ENCODE results near the gene CCNG2.

CCNG2 gene

GRCh38 chr4:77154065-77154464 lies 2.9 kb upstream of the CCNG2 start:
- peaks cover 22% of the 10 kb centered on the region for H3K4me1 ChIP-seq

GRCh38 chr4:77154761-77155499 lies 2.1 kb upstream of the CCNG2 start:
- in situ Hi-C loops (cut with MboI; ENCODE audit: low sequenced_read_pairs) = loop anchor here (10.0 kb wide), 1 partner anchor 80 kb away; the partner anchor contains the start of gene CCNI
- no peaks in the 10 kb centered on the region for H3K9me3 ChIP-seq
- H3K27me3 ChIP-seq (ENCODE audit: low read depth) = no peaks in the 10 kb centered on the region

More at GRCh38 chr4:77154065-77154464, 2.9 kb upstream of the CCNG2 start:
- Histone ChIP-seq H3K27me3 (ENCODE audit: low read depth) (no peaks in the 10 kb centered on the region), H3K36me3 (replicated peaks) (peaks cover 2% of the 10 kb centered on the region; the same call in 1 of the 2 replicates), H3K9me3 (no peaks in the 10 kb centered on the region), H3K4me3 (no peak overlapping the region)
- in situ Hi-C loops (cut with MboI; ENCODE audit: low sequenced_read_pairs) = loop anchor here (10.0 kb wide), 1 partner anchor 79 kb away; the partner anchor contains the start of gene CCNI
- DNase-seq (ENCODE audit: low spot score in 2 of 2) = no peak

GRCh38 chr4:77155631-77156452 lies 1.2 kb upstream of the CCNG2 start:
- peaks cover 13% of the 10 kb centered on the region for H3K36me3 ChIP-seq (replicated peaks)

More at GRCh38 chr4:77154761-77155499, 2.1 kb upstream of the CCNG2 start:
- peaks cover 10% of the 10 kb centered on the region for H3K36me3 ChIP-seq (replicated peaks)
- peaks cover 22% of the 10 kb centered on the region for H3K4me1 ChIP-seq
- H3K4me3 ChIP-seq = no peak overlapping the region
- DNase-seq (ENCODE audit: low spot score in 2 of 2) = no peak

DNA sequence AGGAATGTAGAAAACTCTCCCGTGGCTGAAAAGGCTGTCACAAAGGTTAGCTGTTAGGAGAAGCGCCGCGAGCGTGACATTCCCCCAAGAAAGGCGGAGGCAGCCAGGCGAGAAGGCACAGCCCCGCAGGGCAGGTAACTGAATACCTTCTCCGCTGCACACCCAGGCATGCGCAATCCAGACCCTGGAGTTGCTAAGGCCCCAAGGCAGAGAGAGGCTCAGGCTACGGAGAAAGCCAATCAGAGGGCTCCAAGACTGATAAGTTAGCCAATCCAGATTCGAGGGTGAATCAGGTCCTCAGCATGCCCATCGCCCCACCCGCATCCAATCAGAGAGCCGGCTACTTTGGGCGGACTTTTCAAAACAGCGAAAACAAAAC lies 485 bp upstream of the CCNG2 start:
- Histone ChIP-seq H3K4me1 (peaks cover 22% of the 10 kb centered on the region), H3K36me3 (replicated peaks) (peaks cover 17% of the 10 kb centered on the region), H3K9me3 (no peaks in the 10 kb centered on the region), H3K27me3 (ENCODE audit: low read depth) (no peaks in the 10 kb centered on the region), H3K4me3 (peak overlapping the region; percentile 84)
- peak; percentile 97 to 99 for DNase-seq (ENCODE audit: low spot score in 2 of 2)
- in situ Hi-C loops (cut with MboI; ENCODE audit: low sequenced_read_pairs) = loop anchor here (10.0 kb wide), 1 partner anchor 82 kb away; the partner anchor contains the start of gene CCNI

More at GRCh38 chr4:77155631-77156452, 1.2 kb upstream of the CCNG2 start:
- DNase-seq (ENCODE audit: low spot score in 2 of 2) = peak; percentile 18 to 34
- Histone ChIP-seq H3K27me3 (ENCODE audit: low read depth) (no peaks in the 10 kb centered on the region), H3K4me3 (peak overlapping the region; percentile 84), H3K4me1 (peaks cover 22% of the 10 kb centered on the region), H3K9me3 (no peaks in the 10 kb centered on the region)
- in situ Hi-C loops (cut with MboI; ENCODE audit: low sequenced_read_pairs) = loop anchor here (10.0 kb wide), 1 partner anchor 81 kb away; the partner anchor contains the start of gene CCNI

- peaks cover 22% of the 10 kb centered on the region for H3K4me1 ChIP-seq
- H3K36me3 ChIP-seq (replicated peaks) = peaks cover 29% of the 10 kb centered on the region
- no peaks in the 10 kb centered on the region for H3K27me3 ChIP-seq (ENCODE audit: low read depth)
- peak overlapping the region; percentile 84 for H3K4me3 ChIP-seq
- DNase-seq (ENCODE audit: low spot score in 2 of 2) = peak; percentile 88 to 96
- in situ Hi-C loops (cut with MboI; ENCODE audit: low sequenced_read_pairs) = loop anchor here (10.0 kb wide), 1 partner anchor 83 kb away; the partner anchor contains the start of gene CCNI
- no peaks in the 10 kb centered on the region for H3K9me3 ChIP-seq
Measured at GRCh38 chr4:77157859-77158486, 966 bp downstream of the CCNG2 start.

DNA sequence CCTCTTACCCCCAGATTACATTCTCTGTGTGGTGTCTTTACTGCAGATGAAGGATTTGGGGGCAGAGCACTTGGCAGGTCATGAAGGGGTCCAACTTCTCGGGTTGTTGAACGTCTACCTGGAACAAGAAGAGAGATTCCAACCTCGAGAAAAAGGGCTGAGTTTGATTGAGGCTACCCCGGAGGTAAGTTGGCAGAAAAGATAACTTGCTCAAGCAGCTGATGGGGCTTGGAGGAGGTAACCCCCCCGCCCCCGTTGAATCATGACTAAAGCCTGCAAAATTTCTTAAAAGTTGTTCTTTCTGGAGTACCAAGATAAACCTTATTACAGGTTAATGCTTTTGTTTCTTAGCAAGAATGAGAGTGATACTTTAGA lies 1.5 kb downstream of the CCNG2 start:
- Histone ChIP-seq H3K4me3 (peak overlapping the region; percentile 84), H3K36me3 (replicated peaks) (peaks cover 34% of the 10 kb centered on the region), H3K27me3 (ENCODE audit: low read depth) (no peaks in the 10 kb centered on the region), H3K9me3 (no peaks in the 10 kb centered on the region), H3K4me1 (peaks cover 22% of the 10 kb centered on the region)
- DNase-seq (ENCODE audit: low spot score in 2 of 2) = no peak
- in situ Hi-C loops (cut with MboI; ENCODE audit: low sequenced_read_pairs) = loop anchor here (10.0 kb wide), 1 partner anchor 84 kb away; the partner anchor contains the start of gene CCNI

DNA sequence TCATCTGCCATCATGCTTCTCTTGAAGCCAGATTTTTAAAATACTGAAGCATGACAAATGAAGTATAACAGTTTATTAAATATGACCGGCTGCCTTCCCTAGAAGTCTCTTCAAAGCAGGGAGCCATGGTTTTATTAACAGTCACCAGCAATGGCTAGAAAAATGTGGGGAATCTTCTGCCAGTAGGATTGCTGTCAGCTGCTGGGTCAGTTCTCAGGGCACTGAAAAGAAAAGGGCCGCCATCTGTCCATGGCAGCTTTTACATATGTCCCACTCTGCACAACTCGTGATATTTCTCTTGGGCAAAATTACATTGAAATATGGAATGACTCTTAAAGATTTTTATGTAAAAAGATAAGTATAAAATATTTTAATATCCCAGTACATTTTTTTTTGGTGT lies 2.8 kb downstream of the CCNG2 start:
- in situ Hi-C loops (cut with MboI; ENCODE audit: low sequenced_read_pairs) = loop anchor here (10.0 kb wide), 1 partner anchor 85 kb away; the partner anchor contains the start of gene CCNI
- Histone ChIP-seq H3K9me3 (no peaks in the 10 kb centered on the region), H3K27me3 (ENCODE audit: low read depth) (no peaks in the 10 kb centered on the region), H3K4me1 (peaks cover 21% of the 10 kb centered on the region), H3K4me3 (no peak overlapping the region), H3K36me3 (replicated peaks) (peaks cover 48% of the 10 kb centered on the region)
- no peak for DNase-seq (ENCODE audit: low spot score in 2 of 2)

- Histone ChIP-seq H3K4me3 (no peak overlapping the region), H3K27me3 (ENCODE audit: low read depth) (no peaks in the 10 kb centered on the region), H3K4me1 (peaks cover 4% of the 10 kb centered on the region), H3K9me3 (no peaks in the 10 kb centered on the region), H3K36me3 (replicated peaks) (peaks cover 59% of the 10 kb centered on the region)
- DNase-seq (ENCODE audit: low spot score in 2 of 2) = no peak
- in situ Hi-C loops (cut with MboI; ENCODE audit: low sequenced_read_pairs) = no loop called here
Measured at GRCh38 chr4:77163641-77164040, 6.6 kb downstream of the CCNG2 start.

GRCh38 chr4:77167173-77167572 lies 10.2 kb downstream of the CCNG2 start:
- in situ Hi-C loops (cut with MboI; ENCODE audit: low sequenced_read_pairs) = no loop called here
- no peak for DNase-seq (ENCODE audit: low spot score in 2 of 2)
- Histone ChIP-seq H3K4me3 (no peak overlapping the region), H3K36me3 (replicated peaks) (peaks cover 36% of the 10 kb centered on the region), H3K27me3 (ENCODE audit: low read depth) (no peaks in the 10 kb centered on the region), H3K4me1 (no peaks in the 10 kb centered on the region), H3K9me3 (no peaks in the 10 kb centered on the region)

- no peak for DNase-seq (ENCODE audit: low spot score in 2 of 2)
- Histone ChIP-seq H3K9me3 (no peaks in the 10 kb centered on the region), H3K36me3 (replicated peaks) (peaks cover 31% of the 10 kb centered on the region), H3K4me3 (no peak overlapping the region), H3K27me3 (ENCODE audit: low read depth) (no peaks in the 10 kb centered on the region), H3K4me1 (no peaks in the 10 kb centered on the region)
- in situ Hi-C loops (cut with MboI; ENCODE audit: low sequenced_read_pairs) = no loop called here
Measured at GRCh38 chr4:77167866-77168265, 10.9 kb downstream of the CCNG2 start.

GRCh38 chr4:77169481-77169880 lies 12.5 kb downstream of the CCNG2 start:
- Histone ChIP-seq H3K27me3 (ENCODE audit: low read depth) (no peaks in the 10 kb centered on the region), H3K36me3 (replicated peaks) (peaks cover 15% of the 10 kb centered on the region), H3K4me1 (no peaks in the 10 kb centered on the region), H3K9me3 (no peaks in the 10 kb centered on the region), H3K4me3 (no peak overlapping the region)
- DNase-seq (ENCODE audit: low spot score in 2 of 2) = no peak
- in situ Hi-C loops (cut with MboI; ENCODE audit: low sequenced_read_pairs) = no loop called here

DNA sequence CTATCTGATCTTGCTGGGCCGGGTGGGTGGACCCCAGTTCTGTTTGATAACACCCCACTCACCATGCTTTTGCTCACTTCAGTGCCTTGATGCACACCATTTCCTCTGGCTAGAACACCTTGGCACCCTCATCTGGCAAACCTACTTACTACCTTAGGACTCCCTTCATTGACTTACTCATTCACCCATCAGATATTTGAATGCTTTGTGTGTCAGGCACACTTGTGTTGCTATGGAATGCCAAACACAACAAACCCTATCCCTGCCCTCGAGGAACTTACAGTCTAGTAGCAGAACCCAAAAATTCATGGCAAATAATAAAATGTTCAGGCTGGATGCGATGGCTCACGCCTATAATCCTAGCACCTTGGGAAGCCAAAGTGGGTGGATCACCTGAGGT lies 13.9 kb downstream of the CCNG2 start:
- Histone ChIP-seq H3K36me3 (replicated peaks) (peaks cover 6% of the 10 kb centered on the region), H3K4me1 (no peaks in the 10 kb centered on the region), H3K9me3 (no peaks in the 10 kb centered on the region), H3K27me3 (ENCODE audit: low read depth) (no peaks in the 10 kb centered on the region), H3K4me3 (no peak overlapping the region)
- in situ Hi-C loops (cut with MboI; ENCODE audit: low sequenced_read_pairs) = no loop called here
- no peak for DNase-seq (ENCODE audit: low spot score in 2 of 2)

GRCh38 chr4:77172336-77172735 lies 15.3 kb downstream of the CCNG2 start:
- Histone ChIP-seq H3K4me1 (no peaks in the 10 kb centered on the region), H3K9me3 (no peaks in the 10 kb centered on the region), H3K27me3 (ENCODE audit: low read depth) (no peaks in the 10 kb centered on the region), H3K4me3 (no peak overlapping the region), H3K36me3 (replicated peaks) (no peaks in the 10 kb centered on the region; the same call in none of the 2 replicates)
- no peak for DNase-seq (ENCODE audit: low spot score in 2 of 2)
- in situ Hi-C loops (cut with MboI; ENCODE audit: low sequenced_read_pairs) = no loop called here

All from HAP-1 (cell line).